GM19193 (cell line): ENCODE results near the gene LHFPL3.

ENCODE experiments used
- POLR2A ChIP-seq: IDR thresholded peaks from 4 replicates; pipeline ENCODE4 v1.6.1; 2011; ENCODE audit not compliant: insufficient read depth, insufficient read length; ENCODE audit errors: extremely low read depth

Gene LHFPL3

DNA sequence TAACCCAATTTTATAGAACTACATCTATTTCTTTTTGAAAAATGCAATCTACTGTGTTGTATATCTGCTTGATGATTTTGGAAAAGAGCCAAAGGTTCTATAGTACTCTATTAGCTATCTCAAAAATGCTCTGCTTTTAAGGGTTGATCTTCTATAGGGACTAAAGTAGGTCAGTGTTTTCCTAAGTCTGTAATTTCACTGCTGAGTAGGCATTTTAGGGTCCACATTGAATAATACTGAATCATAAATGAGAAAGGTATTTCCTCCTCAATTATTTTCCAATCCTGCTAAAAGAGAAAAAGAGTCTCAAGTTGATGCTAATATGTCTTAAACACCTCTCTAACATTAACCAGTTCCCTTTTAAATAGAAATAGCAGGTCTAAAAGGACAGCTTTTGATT is 244.2 kb downstream of the LHFPL3 start:
- no peak for TF ChIP-seq POLR2A

DNA sequence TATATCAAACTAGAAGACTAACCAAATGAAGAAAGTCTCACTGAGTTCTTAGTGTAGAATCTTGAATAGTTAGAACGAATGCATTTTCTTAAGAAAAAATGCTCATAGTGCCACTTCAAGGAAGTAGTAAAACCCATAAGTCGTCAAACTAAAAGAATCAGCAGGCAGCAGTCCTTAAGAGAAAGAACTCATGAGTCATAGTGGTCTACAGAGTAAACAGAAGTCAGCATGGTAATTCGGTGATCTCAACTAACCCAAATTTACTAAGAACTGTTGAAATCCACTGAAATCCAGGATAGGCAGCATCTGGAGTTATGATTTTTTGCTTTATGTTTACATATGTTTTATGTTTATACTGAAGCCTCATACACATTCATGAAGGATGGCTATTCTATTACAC is 256.2 kb downstream of the LHFPL3 start:
- TF ChIP-seq POLR2A, result no peak

DNA sequence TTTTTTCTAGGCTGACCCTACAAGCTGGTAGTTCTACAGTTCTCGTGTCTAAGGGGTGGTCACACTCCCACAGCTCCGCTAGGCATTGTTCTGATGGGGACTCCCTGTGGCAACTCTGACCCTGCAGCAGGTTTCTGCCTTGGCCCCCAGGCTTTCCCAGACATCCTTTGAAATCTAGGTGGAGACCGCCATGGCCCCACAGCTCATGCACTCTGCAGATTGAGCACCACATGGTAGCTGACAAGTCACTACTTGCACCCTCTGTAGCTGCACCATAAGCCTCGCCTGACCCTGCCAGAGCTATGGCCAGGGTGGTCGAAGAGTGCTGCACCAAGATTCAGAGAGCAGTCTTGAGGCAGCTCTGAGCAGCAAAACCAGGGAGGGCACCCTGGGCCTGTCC is 275.6 kb downstream of the LHFPL3 start:
- TF ChIP-seq POLR2A, result no peak

DNA sequence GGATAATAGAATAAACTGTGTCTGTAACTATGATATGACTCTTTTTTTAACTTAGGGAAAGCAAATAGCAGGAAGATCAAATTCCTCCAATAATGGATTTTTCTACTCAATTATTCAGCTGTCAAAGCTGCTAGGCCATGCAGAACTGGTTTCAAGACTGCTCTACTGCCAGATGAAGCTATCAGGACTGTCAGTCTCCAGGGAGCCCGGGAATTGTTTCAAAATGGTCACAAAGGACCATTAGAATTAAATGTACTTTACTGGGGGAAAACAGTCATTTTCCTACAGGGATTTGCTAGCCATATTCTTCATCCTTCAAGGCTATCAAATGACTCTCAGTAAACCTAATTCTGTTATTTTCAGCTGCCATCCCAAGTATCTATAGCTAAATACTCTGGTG is 276.3 kb downstream of the LHFPL3 start:
- TF ChIP-seq POLR2A, result no peak

GRCh38 chr7:104621321-104621720 is 292.9 kb downstream of the LHFPL3 start:
- no peak for TF ChIP-seq POLR2A

GRCh38 chr7:104625956-104626355 is 297.6 kb downstream of the LHFPL3 start:
- no peak for TF ChIP-seq POLR2A

DNA sequence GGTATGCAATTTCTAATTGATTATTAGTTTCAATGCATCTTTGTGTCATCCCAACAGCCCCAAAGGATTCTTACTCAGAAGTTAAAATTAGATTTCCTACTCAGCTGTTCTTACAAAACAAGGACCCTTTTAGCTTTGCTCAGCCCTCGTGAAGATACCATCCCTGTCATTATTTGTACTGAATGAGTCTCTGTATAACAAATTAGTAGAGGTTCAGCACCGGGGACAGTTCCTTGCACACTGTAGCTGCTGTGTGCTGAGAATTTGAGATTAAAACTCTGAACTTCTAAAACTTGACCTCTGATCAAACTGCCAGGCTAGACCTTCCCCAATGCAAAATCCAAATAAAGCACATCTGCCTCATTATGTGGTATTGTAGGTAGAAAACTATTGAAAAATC is 299.1 kb downstream of the LHFPL3 start:
- no peak for TF ChIP-seq POLR2A

- no peak for TF ChIP-seq POLR2A
Observed at GRCh38 chr7:104628017-104628416, 299.6 kb downstream of the LHFPL3 start.

DNA sequence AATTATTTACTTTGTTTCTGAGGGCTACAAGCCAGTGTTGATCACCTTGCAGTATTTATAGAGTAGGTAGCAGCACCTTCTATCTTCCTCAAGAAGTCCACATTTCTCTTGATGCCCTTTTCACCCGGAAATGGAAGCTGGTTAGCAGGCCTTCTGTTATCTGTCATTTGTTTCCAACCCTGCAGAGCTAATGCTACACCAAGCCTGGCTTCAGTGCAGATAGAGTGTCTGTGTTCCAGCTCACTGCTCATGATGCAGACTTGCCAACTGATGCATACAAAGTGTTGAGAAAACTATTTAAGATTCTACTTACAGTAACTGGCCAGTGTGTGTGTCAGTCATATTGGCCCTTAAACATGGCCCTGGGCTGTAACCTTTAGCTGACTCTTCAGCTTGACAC is 301.0 kb downstream of the LHFPL3 start:
- no peak for TF ChIP-seq POLR2A

DNA sequence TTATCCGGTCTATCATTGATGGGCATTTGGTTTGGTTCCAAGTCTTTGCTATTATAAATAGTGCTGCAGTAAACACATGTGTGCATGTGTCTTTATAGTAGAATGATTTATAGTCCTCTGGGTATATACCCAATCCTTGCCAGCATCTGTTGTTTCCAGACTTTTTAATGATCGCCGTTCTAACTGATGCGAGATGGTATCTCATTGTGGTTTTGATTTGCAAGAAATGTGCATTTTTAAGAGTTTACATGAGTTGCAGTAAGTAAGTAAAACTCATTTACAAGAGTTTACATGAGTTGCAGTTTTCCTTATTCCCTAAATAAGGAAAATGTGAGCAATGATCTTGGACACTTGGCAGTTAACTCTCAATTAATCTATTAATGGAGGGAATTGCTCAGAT is 312.1 kb downstream of the LHFPL3 start:
- no peak for TF ChIP-seq POLR2A

GRCh38 chr7:104642560-104642959 is 314.2 kb downstream of the LHFPL3 start:
- TF ChIP-seq POLR2A, result no peak

GRCh38 chr7:104643587-104644217 is 315.3 kb downstream of the LHFPL3 start:
- TF ChIP-seq POLR2A, result no peak

GRCh38 chr7:104650991-104651640 is 322.7 kb downstream of the LHFPL3 start:
- TF ChIP-seq POLR2A, result no peak

DNA sequence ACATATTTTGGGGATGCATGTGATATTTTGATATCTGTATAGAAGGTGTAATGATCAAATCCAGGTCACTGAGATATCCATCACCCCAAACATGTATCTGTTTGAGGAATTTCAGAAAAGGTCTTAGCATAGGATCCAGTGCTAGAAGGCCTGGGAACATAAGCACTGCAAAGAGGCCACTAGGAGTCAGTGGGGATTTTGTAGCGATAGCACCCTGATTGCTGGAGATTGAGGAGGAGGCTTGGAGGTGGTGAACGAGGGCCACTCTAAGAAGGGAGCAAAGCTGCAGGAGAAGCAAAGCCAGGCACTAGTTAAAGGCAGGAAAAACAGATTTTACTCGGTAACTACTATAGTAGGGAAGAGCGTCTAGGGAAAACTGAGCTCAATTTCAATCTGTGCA is 324.0 kb downstream of the LHFPL3 start:
- no peak for TF ChIP-seq POLR2A

DNA sequence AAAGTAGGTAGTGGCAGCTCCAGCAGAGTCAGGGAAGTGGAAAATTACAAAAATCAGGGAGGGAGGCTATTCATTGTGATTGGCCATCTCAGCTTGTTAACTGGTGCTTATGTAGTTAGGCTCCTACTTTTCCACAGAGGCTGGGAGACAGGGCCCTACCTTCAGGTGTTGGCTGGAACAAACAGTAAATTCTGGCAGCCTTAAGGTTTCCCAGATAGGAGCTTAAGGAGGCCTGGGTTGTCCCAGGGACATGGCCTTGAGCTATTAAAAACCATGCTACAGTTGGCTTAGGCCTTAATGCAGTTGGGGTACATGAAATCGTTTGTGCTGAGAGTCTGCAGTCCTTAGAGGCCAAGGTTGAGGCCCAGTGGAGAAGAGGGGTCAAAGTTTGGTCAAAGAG is 324.5 kb downstream of the LHFPL3 start:
- no peak for TF ChIP-seq POLR2A

GRCh38 chr7:104653825-104654401 is 325.5 kb downstream of the LHFPL3 start:
- no peak for TF ChIP-seq POLR2A
